ENCODE measurements around the gene CHRM5.

Gene CHRM5

DNA sequence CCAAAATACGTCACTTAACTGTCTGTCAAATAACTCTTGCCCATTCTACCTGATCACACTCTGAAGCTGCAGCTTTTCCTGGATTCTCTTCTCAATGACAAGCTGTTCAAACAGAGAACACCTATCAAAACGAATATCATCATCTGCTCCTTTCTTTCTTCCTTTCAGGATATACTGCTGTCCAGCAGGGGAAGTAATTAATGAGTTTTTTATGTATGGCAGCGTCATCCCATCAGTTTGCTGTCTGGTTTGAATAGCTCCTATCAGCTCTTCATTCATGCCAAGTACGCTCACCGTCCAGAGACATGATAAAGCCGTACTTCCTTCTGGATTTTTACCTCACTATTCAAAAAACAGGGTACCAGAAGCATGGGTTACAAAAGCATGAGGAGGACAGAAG, at the start of gene CHRM5:
TSS of gene CHRM5 (plus strand) at position 274 of the 400 bp plus-strand sequence. CDS start 94,221 bp downstream, outside the sequence.
- DNase-seq: no peak

- no peak for DNase-seq
Measured at GRCh38 chr15:33923446-33923845, 44.9 kb upstream of the CHRM5 start.

DNA sequence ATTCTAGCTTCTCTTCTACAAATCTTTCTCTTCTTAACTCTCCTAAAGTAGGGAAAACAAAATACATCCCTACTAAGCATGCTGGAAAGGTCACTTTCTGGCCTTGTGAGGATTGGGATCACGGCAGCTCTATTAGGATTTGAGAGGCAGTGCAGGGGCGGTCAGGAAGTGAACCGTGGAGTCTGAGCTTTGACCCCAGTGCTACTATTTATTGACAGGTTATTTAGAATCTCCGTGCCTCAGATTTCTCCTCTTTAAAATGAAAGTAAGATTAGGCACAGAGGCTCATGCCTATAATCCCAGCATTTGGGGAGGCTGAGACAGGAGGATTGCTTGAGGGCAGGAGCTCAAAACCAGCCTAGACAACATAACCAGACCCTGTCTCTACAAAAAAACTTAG, 42.0 kb upstream of the CHRM5 start:
- no peak for DNase-seq

DNA sequence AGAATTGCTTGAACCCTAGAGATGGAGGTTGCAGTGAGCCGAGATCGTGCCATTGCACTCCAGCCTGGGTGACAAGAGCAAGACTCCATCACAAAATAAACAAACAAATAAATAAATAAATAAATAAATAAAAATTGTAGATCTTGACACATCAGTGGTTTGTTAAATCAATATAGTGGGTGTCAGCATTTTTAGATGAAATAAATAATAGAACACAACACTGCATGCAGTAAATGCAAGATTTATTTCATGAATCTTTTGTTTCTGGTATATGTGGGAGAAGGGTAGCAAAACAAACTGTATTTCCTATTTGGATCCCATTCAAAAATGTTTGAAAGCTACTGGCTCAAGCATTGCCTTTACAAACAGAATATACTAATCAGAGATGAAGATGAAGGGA, 35.6 kb upstream of the CHRM5 start:
- DNase-seq: no peak

- no peak for DNase-seq
Measured at GRCh38 chr15:33934396-33934795, 33.9 kb upstream of the CHRM5 start.

GRCh38 chr15:33934921-33935320, 33.4 kb upstream of the CHRM5 start:
- no peak for DNase-seq

DNA sequence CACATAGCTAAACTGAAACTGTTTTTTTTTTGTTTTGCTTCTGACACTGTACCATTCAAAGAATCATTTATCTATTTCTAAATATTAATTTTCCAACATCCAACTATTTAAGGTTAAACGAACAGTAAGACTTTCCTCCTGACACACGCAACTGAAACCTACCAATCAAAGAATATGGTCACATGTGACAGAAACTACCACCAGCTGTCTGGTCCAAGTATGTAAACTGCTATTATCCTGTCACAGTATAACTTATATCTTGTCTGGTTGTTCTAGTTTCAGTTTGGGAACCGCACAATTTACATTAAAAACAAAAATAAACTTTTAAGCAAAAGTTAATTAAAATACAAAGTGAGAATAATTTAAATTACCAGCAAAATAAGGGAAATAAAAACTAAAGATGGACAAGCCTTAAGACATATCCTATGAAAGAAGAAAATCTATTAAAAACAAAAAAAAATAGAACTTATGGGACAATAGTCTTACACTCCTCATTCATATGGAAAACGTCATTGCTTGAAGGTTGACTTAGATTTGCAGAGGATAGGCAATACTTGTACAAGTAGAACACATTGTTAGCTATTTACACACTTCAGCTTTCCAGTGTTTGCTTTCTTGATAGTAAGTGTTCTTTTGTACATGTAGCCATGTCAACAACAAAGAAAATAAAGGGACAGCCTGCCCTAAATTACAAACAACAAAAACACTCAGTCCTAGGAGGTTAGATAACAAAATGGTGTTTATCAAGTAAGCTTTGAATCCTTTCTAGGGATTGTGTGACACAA, 26.8 kb upstream of the CHRM5 start:
- no peak for DNase-seq

GRCh38 chr15:33946152-33946551, 22.1 kb upstream of the CHRM5 start:
- DNase-seq: no peak

GRCh38 chr15:33955945-33956344, 12.4 kb upstream of the CHRM5 start:
- no peak for DNase-seq

- DNase-seq: no peak
Measured at GRCh38 chr15:33956397-33956796, 11.9 kb upstream of the CHRM5 start.

GRCh38 chr15:33959844-33960548, 8.3 kb upstream of the CHRM5 start:
- no peak for DNase-seq

DNA sequence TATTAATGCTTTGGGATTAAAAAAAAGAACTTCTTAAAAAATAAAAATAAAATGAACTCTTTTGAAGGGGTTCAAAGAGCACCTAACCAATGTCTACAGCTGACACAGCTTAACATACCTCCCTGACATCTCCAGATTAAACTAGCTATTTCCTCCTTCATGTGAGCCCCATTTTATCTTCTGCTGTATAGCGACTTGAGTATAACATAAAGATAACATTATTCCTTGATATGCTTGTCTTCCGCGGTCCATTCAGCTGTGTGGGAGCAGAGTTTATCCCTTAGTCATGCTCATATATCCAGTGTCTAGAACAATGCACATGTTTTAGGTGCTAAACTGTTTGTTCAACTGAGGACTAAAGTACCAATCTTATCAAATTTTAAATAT, 7.8 kb upstream of the CHRM5 start:
- DNase-seq: no peak

DNA sequence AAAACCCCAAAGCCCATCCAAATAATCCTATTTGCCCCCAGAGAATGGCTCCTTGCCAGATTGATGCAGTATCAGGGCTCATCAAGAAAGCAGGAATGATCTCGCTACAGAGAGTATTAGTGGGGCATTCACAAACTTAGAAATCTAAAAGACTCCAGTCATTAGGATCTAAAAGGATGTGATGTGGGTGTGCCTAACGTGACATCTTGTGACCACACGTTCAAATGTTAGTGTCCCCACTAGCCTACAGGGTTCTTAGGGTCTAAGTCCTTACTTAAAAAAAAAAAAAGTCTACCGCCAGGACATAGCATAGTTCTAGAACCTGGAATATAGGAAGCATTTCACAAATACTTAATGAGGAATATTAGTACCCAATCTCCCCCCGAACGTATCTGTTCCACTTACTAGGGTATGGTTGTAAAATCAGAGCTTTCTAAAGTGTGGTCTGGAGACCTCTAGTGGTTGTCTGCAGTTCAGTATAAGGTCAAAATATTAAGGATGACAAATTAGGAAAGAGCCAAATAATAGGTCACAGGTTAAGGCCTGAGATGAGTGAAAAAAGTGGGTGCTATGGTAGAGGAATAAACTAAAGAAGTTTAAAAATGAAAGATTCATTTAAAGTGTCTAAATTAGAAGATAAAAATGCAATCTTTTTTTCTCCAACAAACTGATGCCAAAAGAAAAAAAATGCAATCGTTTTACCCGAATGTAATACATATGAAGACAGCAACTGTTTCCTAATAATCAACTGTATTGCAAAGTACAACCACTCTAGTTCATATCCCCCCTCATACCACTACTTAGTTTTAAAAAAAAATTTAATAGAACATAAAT, 4.2 kb upstream of the CHRM5 start:
- DNase-seq: no peak

DNA sequence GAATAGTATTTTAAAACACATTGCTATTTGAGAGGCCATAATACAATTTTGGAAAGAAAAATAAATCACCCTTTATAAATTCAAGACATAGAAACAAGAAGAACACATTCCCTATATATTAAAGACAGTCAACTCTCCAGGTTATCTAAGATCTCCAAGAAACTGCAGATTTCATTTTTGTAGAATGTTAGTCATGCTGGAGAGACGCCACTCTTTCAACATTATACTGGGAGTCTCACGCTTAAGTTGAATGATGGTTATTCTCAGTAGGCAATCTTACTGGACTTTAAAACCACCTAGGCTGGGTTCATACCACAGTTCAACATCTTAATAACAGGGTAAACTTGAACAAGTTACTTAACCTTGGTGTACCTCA, 3.6 kb upstream of the CHRM5 start:
- DNase-seq: no peak

- no peak for DNase-seq
Measured at GRCh38 chr15:33968821-33969220, 524 bp downstream of the CHRM5 start.

DNA sequence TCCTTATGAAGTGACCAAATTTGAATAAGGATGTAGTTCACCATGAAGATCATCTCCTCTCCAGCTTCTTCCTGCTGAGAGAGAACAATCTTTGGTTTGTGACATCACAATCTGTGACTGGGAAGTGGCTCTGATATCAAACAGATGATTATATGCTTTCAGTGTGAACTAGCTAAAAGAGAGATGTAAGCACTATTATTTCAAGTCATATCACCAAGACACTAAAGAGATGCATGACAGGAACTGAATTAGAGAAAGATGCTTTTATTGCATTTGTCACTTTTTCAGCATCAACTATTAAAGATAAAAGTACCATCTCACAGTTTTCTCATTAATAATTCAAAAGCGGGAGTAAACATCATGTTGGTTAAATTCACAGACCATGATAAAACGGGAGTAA, 3.5 kb downstream of the CHRM5 start:
- no peak for DNase-seq

DNA sequence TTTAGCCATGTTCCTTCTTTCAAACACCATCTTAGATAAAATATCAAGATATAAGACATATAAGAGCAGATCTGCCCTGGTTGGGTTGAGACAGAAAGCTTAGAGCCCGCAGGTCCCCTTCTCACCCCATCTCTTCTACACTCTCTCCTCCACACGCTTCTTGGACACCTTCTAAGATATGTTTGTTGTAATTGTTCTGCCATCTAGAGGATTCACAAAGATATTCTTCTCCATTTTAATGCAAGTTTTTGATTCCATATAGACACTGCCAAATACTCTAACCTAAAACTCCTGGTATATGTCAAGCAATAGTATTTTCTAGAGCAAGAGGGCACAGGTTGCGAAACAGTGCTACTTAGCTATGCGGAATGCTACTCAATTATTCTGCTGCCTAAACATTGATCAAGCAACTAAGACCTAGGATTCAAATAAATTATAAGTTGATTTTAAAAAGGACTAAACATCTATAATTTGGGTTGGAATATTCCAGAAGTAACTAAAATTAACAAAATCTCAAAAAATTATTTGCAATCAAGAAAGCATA, 6.8 kb downstream of the CHRM5 start:
- no peak for DNase-seq

- no peak for DNase-seq
Measured at GRCh38 chr15:33980159-33980558, 11.9 kb downstream of the CHRM5 start.

DNA sequence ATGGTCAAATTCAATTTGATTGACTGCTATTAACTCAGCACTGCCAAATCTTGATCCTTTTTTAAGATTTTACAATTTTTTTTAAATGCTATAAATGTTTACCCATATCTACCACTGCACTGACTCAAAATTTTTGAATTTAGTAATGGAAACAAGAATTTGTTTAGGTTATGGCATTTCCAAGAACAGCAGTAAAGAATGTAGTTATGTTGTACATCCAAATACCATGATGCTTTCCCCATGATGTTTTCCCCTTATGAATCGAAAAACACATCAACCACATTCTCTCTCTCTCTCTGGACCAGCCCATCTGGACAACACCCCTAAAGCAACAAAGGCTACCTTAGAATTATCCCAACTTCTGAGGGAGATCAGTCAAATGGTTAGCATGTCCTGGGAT, 14.2 kb downstream of the CHRM5 start:
- no peak for DNase-seq

DNA sequence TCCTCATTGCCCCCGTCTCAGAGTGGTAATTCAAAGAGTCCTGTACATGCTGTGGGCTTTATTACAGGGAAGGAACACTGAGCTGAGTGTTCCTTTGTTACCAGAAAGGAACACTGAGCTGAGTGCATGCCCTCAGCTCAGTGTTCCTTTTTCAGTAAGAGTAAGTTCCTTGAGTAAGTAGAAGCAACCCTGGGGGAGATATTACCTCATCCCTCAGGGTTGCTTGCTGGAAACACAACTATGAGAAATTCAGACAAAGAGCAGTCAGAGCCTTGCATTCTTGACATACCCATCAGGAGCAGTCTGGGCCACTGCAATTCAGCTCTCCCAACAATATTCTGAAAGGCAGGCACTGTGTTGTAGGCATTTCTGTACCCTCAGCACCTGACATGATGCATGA, 17.0 kb downstream of the CHRM5 start:
- no peak for DNase-seq

- DNase-seq: no peak
Measured at GRCh38 chr15:33985751-33986150, 17.5 kb downstream of the CHRM5 start.

- no peak for DNase-seq
Measured at GRCh38 chr15:33987444-33987843, 19.1 kb downstream of the CHRM5 start.

- no peak for DNase-seq
Measured at GRCh38 chr15:33988384-33988783, 20.1 kb downstream of the CHRM5 start.
